Activated CD8-positive, alpha-beta T cell treated with anti-CD3 and anti-CD28 coated beads for 36 hours (primary cell): ENCODE measurements around the gene SMARCD3. TPM values are rescaled to one million over a fixed set of nuclear protein-coding genes. Genes with fewer than 3 reads are reported as not detected.

ENCODE experiments used
- ATAC-seq: fragments of 200-7000 bp; cut with Tn5 transposase; one replicate; pipeline ENCODE4 v1.10.0; 2021; ENCODE audit warnings: mild to moderate bottlenecking, moderate library complexity
- CTCF ChIA-PET: fragments of 350-600 bp; sonication (Branson Sonifier 250); formaldehyde crosslinking; loops from one replicate; lab custom pipeline; 2021; ENCODE audit warnings: antibody characterized with exemption; lab: Charles Lee
- POLR2A ChIA-PET: fragments of 350-600 bp; sonication (Branson Sonifier 250); formaldehyde crosslinking; loops from one replicate; lab custom pipeline; 2021; ENCODE audit warnings: antibody characterized with exemption; lab: Charles Lee
- DNase-seq: peaks from one replicate; pipeline ENCODE4 v3.0.0-alpha.2; 2020
- H3K27ac Mint-ChIP-seq: one replicate; pipeline ENCODE4 v1.8.0; 2021; ENCODE audit warnings: mild to moderate bottlenecking, mixed read lengths
- H3K27me3 Mint-ChIP-seq: one replicate; pipeline ENCODE4 v1.8.0; 2021; ENCODE audit warnings: mixed read lengths
- H3K36me3 Mint-ChIP-seq: one replicate; pipeline ENCODE4 v1.8.0; 2021; ENCODE audit warnings: low read depth, mixed read lengths
- H3K4me1 Mint-ChIP-seq: one replicate; pipeline ENCODE4 v1.8.0; 2021; ENCODE audit warnings: low read depth, mixed read lengths
- H3K4me3 Mint-ChIP-seq: one replicate; pipeline ENCODE4 v1.8.0; 2021; ENCODE audit warnings: mild to moderate bottlenecking, moderate library complexity, mixed read lengths
- H3K9me3 Mint-ChIP-seq: one replicate; pipeline ENCODE4 v1.8.0; 2021; ENCODE audit warnings: mixed read lengths
- CTCF ChIP-seq: fragments of 200-600 bp; IDR thresholded peaks from one replicate; pipeline ENCODE4 v1.8.0; 2022; ENCODE audit warnings: antibody characterized with exemption, mild to moderate bottlenecking
- intact Hi-C: fragments of 100-400 bp; cut with micrococcal nuclease; formaldehyde crosslinking; loops from one replicate; pipeline ENCODE4 v1.10.0; 2022
- total RNA-seq, 2 experiments: library from RNA; stranded (reverse); gene quantifications; one replicate each; pipeline ENCODE4 v1.2.3, GENCODE V29; 2021

The SMARCD3 gene
- total RNA-seq, 2 experiments from 2014 or later, result 8.2 to 8.9 TPM

GRCh38 chr7:151257990-151258389, 9.5 kb upstream of the SMARCD3 start:
- Mint-ChIP-seq H3K27me3 (no peaks in the 10 kb centered on the region), H3K4me3 (no peak overlapping the region), H3K36me3 (no peaks in the 10 kb centered on the region), H3K4me1 (no peaks in the 10 kb centered on the region), H3K9me3 (no peaks in the 10 kb centered on the region), H3K27ac (no peak overlapping the region)
- DNase-seq, result no peak
- no peak for ATAC-seq
- intact Hi-C loops, result no loop called here
- POLR2A ChIA-PET, result no interaction called here
- no peak for TF ChIP-seq CTCF
- CTCF ChIA-PET, result no interaction called here

DNA sequence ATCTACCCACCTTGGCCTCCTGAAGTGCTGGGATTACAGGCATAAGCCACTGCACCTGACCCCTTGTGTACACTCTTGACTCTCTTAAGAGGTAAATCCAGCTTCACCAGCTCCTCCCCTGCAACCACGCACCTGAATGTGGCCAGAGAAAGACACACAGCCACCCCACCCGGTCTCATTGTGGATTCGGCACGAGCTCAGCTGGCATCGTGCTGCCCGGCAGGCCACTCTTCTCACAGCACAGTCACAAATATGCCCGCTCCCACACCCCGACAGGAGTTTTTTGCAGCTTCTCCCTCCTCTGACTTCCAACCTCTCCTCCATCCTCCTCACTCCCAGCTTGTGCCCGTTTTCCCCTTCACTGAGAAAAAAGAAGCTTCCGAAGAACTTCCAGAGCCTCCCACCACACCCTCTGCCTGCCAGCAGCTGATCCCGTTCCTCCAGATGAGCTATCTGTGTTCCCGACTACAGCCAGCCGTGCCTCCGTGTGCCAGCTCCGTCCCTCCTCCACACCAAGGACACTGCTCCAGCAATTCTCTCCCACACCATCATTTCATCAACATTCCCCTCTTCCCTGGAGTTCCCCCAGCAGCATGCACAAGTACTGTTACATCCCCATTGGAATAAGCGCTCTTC, 8.0 kb upstream of the SMARCD3 start:
- Mint-ChIP-seq H3K27me3 (peaks cover 6% of the 10 kb centered on the region), H3K27ac (no peak overlapping the region), H3K36me3 (no peaks in the 10 kb centered on the region), H3K4me1 (peaks cover 3% of the 10 kb centered on the region), H3K4me3 (no peak overlapping the region), H3K9me3 (no peaks in the 10 kb centered on the region)
- no peak for TF ChIP-seq CTCF
- POLR2A ChIA-PET, result interaction anchor here (0.9 kb wide), 1 partner anchor 19 kb away, joined by 3 read pairs; no protein-coding TSS in a partner anchor
- DNase-seq (no peak), ATAC-seq (no peak)
- CTCF ChIA-PET, result interaction anchor here (0.6 to 0.9 kb wide), 3 partner anchors 13 to 145 kb away, joined by 3 read pairs; no protein-coding TSS in a partner anchor
- intact Hi-C loops, result no loop called here

GRCh38 chr7:151255390-151255789, 6.9 kb upstream of the SMARCD3 start:
- Mint-ChIP-seq H3K4me1 (peaks cover 9% of the 10 kb centered on the region), H3K9me3 (no peaks in the 10 kb centered on the region), H3K27ac (no peak overlapping the region), H3K4me3 (no peak overlapping the region), H3K27me3 (peaks cover 13% of the 10 kb centered on the region), H3K36me3 (no peaks in the 10 kb centered on the region)
- TF ChIP-seq CTCF, result no peak
- ATAC-seq (no peak), DNase-seq (no peak)
- POLR2A ChIA-PET, result interaction anchor here (0.6 to 1.0 kb wide), 2 partner anchors 55 to 168 kb away, joined by 3 read pairs; no protein-coding TSS in a partner anchor
- intact Hi-C loops, result no loop called here
- CTCF ChIA-PET, result interaction anchor here (0.9 to 1.0 kb wide), 2 partner anchors 10 to 12 kb away, joined by 3 read pairs; no protein-coding TSS in a partner anchor

DNA sequence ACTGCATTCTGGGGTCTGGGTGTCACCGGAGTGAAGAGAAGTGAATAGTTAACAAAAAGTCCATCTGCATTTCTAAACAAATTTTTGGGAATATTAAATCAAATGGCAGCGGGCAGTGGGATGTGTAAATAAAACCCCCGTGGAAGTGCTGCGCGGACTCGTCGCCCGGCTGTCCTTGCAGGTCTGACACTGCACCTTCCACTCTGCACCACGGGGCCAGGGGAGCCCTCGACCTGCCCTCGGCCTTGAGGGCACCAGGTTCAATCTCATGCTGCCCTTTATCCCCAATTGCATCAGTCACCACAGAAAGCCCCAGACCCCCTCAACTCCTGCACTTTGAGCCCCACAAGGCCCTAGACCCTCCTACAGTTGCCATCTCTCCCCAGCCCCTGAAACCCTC, 6.4 kb upstream of the SMARCD3 start:
- H3K27me3 Mint-ChIP-seq, result peaks cover 19% of the 10 kb centered on the region
- CTCF ChIA-PET, result interaction anchor here (0.9 to 1.0 kb wide), 3 partner anchors 10 to 11 kb away, joined by 3 read pairs; no protein-coding TSS in a partner anchor
- H3K4me1 Mint-ChIP-seq, result peaks cover 9% of the 10 kb centered on the region
- H3K4me3 Mint-ChIP-seq, result no peak overlapping the region
- no peaks in the 10 kb centered on the region for H3K9me3 Mint-ChIP-seq
- no peak for TF ChIP-seq CTCF
- no peak overlapping the region for H3K27ac Mint-ChIP-seq
- POLR2A ChIA-PET, result interaction anchor here (1.0 kb wide), 1 partner anchor 55 kb away, joined by 3 read pairs; no protein-coding TSS in a partner anchor
- intact Hi-C loops, result no loop called here
- DNase-seq (no peak), ATAC-seq (no peak)
- H3K36me3 Mint-ChIP-seq, result no peaks in the 10 kb centered on the region

- Mint-ChIP-seq H3K4me3 (no peak overlapping the region), H3K36me3 (no peaks in the 10 kb centered on the region), H3K27ac (no peak overlapping the region), H3K9me3 (no peaks in the 10 kb centered on the region), H3K4me1 (peaks cover 13% of the 10 kb centered on the region), H3K27me3 (peaks cover 21% of the 10 kb centered on the region)
- no peak for TF ChIP-seq CTCF
- CTCF ChIA-PET, result interaction anchor here (1.0 kb wide), 1 partner anchor 10 kb away, joined by 3 read pairs; no protein-coding TSS in a partner anchor
- DNase-seq (no peak), ATAC-seq (no peak)
- intact Hi-C loops, result no loop called here
- POLR2A ChIA-PET, result no interaction called here
These were observed 5.8 kb upstream of the SMARCD3 start for GRCh38 chr7:151254316-151254715.
